EH (cell line): ENCODE results near the gene SMIM12.

Source experiments
- DNase-seq: peaks from one replicate; pipeline ENCODE4 v3.0.0-alpha.2; 2015; ENCODE audit warnings: low read depth

Gene SMIM12

GRCh38 chr1:34859446-34860200, at the start of gene SMIM12:
Gene SMIM12, minus strand, starts transcription at chr1:34859749. Its CDS starts 3,772 bp downstream, at chr1:34855977.
- DNase-seq = peak; percentile 94

DNA sequence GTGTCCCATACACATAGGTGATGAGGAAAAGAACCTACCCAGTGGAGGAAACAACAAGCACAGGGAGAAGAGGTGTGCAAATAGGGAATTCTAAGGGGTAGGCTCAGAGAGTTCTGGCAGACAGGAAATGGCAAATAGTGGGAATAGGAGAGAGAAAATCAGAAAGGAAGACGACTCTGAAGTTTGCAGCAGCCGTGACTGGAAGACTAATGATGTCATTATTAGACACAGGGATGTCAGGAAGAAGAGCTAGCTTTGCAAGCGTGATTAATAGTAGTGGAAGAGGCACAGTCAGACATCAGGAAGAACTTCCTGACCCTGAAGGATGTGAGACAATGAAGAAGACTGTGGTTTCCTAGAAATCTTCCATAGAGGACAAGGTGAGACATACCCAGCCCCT, 48.8 kb upstream of the SMIM12 start:
- DNase-seq = no peak

GRCh38 chr1:34907487-34908090, 48.0 kb upstream of the SMIM12 start:
- no peak for DNase-seq

DNA sequence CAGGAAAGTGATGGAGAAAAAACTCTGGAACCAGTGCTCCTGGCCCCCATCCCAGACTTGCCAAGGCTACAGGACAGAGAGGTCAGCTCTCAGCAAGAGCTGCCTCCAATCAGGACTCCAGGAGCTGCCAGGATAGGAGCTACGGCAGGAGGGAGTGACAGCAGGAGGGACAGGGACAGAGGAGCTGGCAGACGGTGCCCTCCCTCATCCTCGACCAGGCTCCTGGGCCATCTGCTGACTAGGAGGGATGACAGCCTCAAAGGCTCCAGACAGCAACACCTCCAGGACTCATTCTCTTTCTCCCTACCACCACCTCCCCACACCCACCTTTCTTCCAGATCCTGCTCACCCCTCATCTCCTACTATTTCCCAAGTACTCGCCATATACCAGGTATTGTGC, 47.2 kb upstream of the SMIM12 start:
- DNase-seq = no peak

- DNase-seq = no peak
Observed at GRCh38 chr1:34906222-34906621, 46.7 kb upstream of the SMIM12 start.

DNA sequence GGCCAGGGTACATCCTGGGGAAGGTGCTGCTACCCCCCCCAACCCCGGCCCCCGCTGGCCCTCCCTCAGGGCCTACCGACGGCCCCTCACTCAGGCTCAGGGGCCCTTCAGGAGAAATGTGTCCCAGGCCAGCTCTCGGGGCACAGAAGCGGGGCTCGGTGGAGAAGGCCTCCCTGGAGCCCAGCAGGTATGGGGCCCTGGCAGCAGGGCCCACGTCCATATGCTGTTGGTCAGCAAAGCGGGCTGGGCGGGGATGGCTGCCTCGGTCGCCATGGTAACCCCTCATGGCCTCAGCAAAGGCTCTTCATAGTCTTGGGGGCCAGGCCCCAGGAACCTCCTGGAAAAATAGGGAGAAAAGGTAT, 45.5 kb upstream of the SMIM12 start:
- DNase-seq = no peak

GRCh38 chr1:34904236-34905097, 44.9 kb upstream of the SMIM12 start:
- no peak for DNase-seq

GRCh38 chr1:34901919-34902318, 42.4 kb upstream of the SMIM12 start:
- DNase-seq = no peak

GRCh38 chr1:34900775-34901502, 41.4 kb upstream of the SMIM12 start:
- DNase-seq = no peak

- DNase-seq = no peak
Observed at GRCh38 chr1:34899906-34900305, 40.4 kb upstream of the SMIM12 start.

- no peak for DNase-seq
Observed at GRCh38 chr1:34899471-34899870, 39.9 kb upstream of the SMIM12 start.

DNA sequence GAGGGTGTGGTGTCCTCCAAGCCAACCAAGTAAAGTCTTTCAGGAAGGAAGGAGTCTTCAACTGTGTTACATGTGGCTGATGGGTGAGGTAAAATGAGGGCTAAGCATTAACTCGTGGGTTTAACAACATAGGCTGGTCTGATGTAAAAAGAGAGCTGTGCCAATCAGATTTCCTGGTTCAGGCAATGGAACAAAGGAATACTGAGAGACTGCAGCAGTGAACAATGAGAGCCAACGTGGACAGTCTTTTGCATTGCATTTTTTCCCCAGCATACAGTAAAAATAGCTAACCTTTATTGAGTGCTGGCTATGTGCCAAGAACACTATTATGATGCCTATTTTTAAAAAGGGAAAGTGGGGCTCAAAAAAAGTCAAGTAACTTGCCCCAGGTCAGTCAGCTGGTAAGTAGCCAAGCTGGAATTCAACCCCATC, 38.8 kb upstream of the SMIM12 start:
- DNase-seq = peak; percentile 4

- peak; percentile 14 for DNase-seq
Observed at GRCh38 chr1:34896612-34897011, 37.1 kb upstream of the SMIM12 start.

DNA sequence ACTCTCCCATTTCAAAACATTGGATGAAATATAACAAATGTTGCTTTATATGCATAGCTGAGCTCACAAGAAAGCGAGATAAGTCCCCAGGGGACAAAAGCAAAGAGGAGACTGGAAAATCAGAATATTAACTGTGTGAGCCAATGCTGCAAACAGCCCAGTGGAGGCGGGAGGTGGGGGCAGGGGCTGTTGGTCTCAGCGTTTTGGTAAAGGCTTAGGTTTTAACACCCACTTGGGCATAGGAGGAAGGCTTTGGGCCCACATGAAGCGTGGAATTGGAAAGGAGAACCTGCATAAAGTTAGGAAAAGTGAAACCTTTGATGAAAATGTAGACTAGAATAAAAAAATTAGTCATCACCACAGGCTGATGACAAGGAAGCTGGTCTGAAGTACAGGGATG, 30.2 kb upstream of the SMIM12 start:
- no peak for DNase-seq

- no peak for DNase-seq
Observed at GRCh38 chr1:34887593-34887992, 28.0 kb upstream of the SMIM12 start.

GRCh38 chr1:34885405-34886247, 26.1 kb upstream of the SMIM12 start:
- peak; percentile 58 for DNase-seq

DNA sequence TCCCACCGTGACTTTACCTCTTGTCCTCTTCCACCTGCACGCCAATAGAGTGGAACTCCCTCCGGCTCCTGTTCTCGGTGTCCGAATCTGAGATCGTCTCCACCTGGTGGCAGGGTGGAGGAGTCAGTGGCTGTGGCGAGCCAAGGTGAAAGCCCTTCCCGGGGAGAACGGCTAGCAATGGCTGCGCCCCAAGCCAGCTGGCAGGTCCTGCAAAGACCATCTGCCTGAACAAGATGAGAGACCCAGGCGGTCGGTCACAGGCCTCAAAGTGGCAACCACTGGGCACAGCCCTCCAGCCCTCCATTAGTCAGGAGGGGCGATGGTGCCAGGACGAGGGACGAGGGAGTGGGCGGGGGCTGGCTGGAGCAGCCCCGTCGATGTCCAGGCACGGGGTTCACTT, 25.4 kb upstream of the SMIM12 start:
- DNase-seq = no peak

DNA sequence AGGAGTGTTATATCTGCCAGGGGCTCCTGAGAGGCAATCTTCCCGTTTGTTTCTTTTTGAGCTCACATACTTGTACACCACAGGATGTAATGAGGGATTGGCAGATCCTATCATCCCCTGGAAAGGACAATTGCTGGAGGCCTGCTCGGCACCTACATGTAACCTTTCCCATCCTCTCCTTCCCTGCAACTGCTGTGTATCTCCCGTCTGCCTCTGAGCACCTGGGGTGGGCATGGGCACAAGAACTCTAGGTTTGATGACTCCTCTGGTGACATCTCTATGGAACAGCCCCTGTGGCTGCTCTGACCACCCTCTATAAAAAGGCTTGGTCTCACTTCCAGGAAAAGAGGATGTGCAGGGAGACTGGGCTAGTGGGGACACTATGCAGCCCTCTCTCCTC, 25.0 kb upstream of the SMIM12 start:
- DNase-seq = no peak

- no peak for DNase-seq
Observed at GRCh38 chr1:34879230-34879629, 19.7 kb upstream of the SMIM12 start.

DNA sequence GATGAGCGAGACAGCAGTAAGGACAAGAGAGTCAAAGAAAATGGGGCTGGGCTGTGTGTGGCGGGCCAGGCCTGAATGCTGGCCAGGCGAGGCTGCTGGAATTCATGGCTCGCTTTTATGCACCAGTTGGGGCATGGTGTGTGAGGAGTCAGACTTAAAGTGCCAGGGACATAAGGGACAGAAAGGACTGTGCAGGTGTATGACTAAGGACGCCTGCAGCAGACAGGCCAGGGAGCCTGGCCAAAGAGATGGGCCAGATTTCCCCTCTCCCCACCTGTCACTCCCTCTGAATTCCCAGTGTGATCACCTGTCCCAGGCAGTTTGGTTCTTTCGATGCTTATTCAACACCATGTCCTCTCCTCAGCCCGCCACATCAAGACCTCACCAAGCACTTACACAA, 16.9 kb upstream of the SMIM12 start:
- no peak for DNase-seq

GRCh38 chr1:34874296-34874952, 14.9 kb upstream of the SMIM12 start:
- DNase-seq = no peak
